ENCODE measurements around the gene B4GALT5.

DNA sequence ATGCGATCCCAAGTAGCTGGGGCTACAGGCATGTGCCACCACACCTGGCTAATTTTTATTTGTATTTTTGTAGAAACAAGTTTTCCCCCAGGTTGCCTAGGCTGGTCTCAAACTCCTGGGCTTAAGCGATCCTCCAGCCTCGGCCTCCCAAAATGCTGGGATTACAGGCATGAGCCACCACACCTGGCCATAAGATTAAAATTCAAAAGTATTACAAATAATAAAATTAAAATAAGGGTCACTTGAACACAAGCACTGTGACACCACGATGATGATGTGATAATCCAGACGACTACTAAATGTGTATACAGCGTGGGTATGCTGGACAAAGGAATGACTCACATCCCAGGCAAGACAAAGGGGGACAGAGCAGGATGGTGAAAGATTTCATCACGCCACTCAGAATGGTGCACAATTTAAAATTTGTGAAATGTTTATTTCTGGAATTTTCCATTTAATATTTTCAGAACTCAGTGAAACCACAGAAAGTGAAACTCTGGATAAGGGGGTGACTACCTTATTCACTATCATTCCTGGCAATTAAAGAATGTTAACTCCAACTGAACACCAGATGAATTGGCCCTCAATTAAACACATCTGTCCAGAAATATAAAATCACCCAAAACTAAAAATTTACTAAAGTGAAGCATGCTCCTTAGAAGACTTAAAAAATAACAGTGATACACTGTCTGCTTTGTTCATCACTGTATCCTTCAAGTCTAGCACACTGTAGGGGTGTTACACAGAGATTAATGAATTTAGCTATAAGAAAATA is 13.1 kb downstream of the B4GALT5 start:
- TF ChIP-seq, protein P1, sequence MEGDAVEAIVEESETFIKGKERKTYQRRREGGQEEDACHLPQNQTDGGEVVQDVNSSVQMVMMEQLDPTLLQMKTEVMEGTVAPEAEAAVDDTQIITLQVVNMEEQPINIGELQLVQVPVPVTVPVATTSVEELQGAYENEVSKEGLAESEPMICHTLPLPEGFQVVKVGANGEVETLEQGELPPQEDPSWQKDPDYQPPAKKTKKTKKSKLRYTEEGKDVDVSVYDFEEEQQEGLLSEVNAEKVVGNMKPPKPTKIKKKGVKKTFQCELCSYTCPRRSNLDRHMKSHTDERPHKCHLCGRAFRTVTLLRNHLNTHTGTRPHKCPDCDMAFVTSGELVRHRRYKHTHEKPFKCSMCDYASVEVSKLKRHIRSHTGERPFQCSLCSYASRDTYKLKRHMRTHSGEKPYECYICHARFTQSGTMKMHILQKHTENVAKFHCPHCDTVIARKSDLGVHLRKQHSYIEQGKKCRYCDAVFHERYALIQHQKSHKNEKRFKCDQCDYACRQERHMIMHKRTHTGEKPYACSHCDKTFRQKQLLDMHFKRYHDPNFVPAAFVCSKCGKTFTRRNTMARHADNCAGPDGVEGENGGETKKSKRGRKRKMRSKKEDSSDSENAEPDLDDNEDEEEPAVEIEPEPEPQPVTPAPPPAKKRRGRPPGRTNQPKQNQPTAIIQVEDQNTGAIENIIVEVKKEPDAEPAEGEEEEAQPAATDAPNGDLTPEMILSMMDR (conservative IDR thresholded peaks at IDR 0.05 in 1 of 2, IDR thresholded peaks at IDR 0.05 in 1 of 2; ENCODE audit: low read depth in 1 of 2, low read length in 2 of 2) = no peak
- no peak for TF ChIP-seq EZH2 (IDR thresholded peaks at IDR 0.05; ENCODE audit: low read length, missing control alignments)

Measured in fibroblast of lung (primary cell).